GM12872 (cell line): Measurements from ENCODE around the gene DOCK4.

Experiments
- TF ChIP-seq, protein P1 (sequence below): IDR thresholded peaks from 3 replicates; pipeline ENCODE4 v1.5.1; 2011; ENCODE audit warnings: low read depth, mild to moderate bottlenecking, low read length, moderate library complexity; ENCODE audit not compliant: insufficient read depth

Gene DOCK4

GRCh38 chr7:112197322-112197721 is 8.9 kb downstream of the DOCK4 start:
- TF ChIP-seq, protein P1, sequence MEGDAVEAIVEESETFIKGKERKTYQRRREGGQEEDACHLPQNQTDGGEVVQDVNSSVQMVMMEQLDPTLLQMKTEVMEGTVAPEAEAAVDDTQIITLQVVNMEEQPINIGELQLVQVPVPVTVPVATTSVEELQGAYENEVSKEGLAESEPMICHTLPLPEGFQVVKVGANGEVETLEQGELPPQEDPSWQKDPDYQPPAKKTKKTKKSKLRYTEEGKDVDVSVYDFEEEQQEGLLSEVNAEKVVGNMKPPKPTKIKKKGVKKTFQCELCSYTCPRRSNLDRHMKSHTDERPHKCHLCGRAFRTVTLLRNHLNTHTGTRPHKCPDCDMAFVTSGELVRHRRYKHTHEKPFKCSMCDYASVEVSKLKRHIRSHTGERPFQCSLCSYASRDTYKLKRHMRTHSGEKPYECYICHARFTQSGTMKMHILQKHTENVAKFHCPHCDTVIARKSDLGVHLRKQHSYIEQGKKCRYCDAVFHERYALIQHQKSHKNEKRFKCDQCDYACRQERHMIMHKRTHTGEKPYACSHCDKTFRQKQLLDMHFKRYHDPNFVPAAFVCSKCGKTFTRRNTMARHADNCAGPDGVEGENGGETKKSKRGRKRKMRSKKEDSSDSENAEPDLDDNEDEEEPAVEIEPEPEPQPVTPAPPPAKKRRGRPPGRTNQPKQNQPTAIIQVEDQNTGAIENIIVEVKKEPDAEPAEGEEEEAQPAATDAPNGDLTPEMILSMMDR: no peak

GRCh38 chr7:112195717-112196116 is 10.5 kb downstream of the DOCK4 start:
- TF ChIP-seq, protein P1: no peak

GRCh38 chr7:112193915-112194502 is 12.2 kb downstream of the DOCK4 start:
- TF ChIP-seq, protein P1: no peak

- TF ChIP-seq, protein P1: no peak
Measured at GRCh38 chr7:112192236-112193154, 13.7 kb downstream of the DOCK4 start.

- TF ChIP-seq, protein P1: no peak
Measured at GRCh38 chr7:112190120-112190519, 16.1 kb downstream of the DOCK4 start.

DNA sequence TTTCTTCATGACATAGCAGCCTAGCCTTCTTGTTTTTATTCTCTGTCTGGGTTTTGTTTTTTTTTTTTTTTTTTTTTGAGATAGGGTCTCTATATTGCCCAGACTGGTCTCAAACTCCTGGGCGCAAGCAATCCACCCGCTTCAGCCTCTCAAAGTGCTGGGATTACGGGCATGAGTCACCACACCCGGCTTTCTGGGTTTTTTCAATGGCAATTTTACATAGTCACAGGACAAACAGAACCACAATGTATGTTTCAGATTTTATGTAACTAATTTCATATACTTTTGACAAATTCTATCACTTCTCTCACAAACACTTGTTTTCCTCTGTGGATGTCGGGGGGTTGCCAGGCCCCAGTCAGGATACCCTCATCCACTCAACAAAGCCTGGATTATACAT is 16.5 kb downstream of the DOCK4 start:
- TF ChIP-seq, protein P1: no peak

- TF ChIP-seq, protein P1: no peak
Measured at GRCh38 chr7:112188257-112188656, 17.9 kb downstream of the DOCK4 start.
